ENCODE results near the gene PAGR1. TPM values are rescaled to one million over a fixed set of nuclear protein-coding genes. Genes with fewer than 3 reads are reported as not detected.

PAGR1 gene
- total and polyA plus RNA-seq, 2 of the 4 experiments (the other 2 are of a cell fraction): 10.6 to 22.1 TPM

- Histone ChIP-seq H2BK15ac (ENCODE audit: low read depth, low read length) (no peak overlapping the region), H2BK20ac (ENCODE audit: low read depth, low read length) (no peak overlapping the region), H3K9me3 (ENCODE audit: control insufficient read depth, insufficient read depth, low read length) (no peaks in the 10 kb centered on the region), H3K14ac (replicated peaks; ENCODE audit: low read depth, low read length) (no peak overlapping the region), H3K27me3 (ENCODE audit: control insufficient read depth, insufficient read depth, low read length) (peaks cover 21% of the 10 kb centered on the region), H2AK5ac (ENCODE audit: low read depth, low read length) (no peak overlapping the region), H3K9ac (ENCODE audit: low read depth, low read length) (no peak overlapping the region), H2AFZ (replicated peaks; ENCODE audit: low read length, poor library complexity) (peak overlapping the region; percentile 93), H3K9me1 (ENCODE audit: insufficient read depth, low read length) (peaks cover 2% of the 10 kb centered on the region), H3K79me1 (ENCODE audit: low read depth in 1 of 2, low read length in 2 of 2) (peaks cover 0 to 2% of the 10 kb centered on the region in 2 experiments; a peak in 1 of 4 replicates), H2BK120ac (ENCODE audit: low read depth, low read length) (no peak overlapping the region), H3K56ac (ENCODE audit: extremely low read depth, insufficient read depth, low read length) (no peak overlapping the region), H3K36me3 (ENCODE audit: control insufficient read depth, insufficient read depth, low read length) (no peaks in the 10 kb centered on the region), H4K91ac (ENCODE audit: insufficient read depth, low read depth, low read length) (no peak overlapping the region), H3K4me1 (ENCODE audit: control insufficient read depth, insufficient read depth, low read length) (peaks cover 4% of the 10 kb centered on the region), H3K4me2 (ENCODE audit: low read depth, low read length) (peak overlapping the region; percentile 32), H3K23ac (ENCODE audit: low read depth, low read length) (no peak overlapping the region), H4K20me1 (ENCODE audit: insufficient read depth, low read length) (no peaks in the 10 kb centered on the region), H3K4me3 (ENCODE audit: insufficient read depth, low read depth, low read length) (peak overlapping the region; percentile 12; the same call in 1 of the 2 replicates), H2AK9ac (replicated peaks; ENCODE audit: low read depth, low read length, poor library complexity) (no peak overlapping the region), H4K5ac (ENCODE audit: low read depth, low read length) (peak overlapping the region; percentile 25; the same call in 1 of the 2 replicates), H3K18ac (ENCODE audit: low read depth, low read length) (no peak overlapping the region), H3K4ac (ENCODE audit: low read depth, low read length) (no peak overlapping the region), H2BK5ac (ENCODE audit: low read depth, low read length, poor library complexity, severe bottlenecking) (no peak overlapping the region), H3K27ac (ENCODE audit: insufficient read depth, low read length) (no peak overlapping the region), H4K8ac (ENCODE audit: low read depth in 2 of 2, low read length in 2 of 2) (peak overlapping the region in 1 of 2 experiments; percentile 79; a peak in 2 of 4 replicates)
- ChIA-PET POLR2A (ENCODE audit: unreplicated experiment) (no interaction called here), CTCF (interaction anchor here (0.6 kb wide), 1 partner anchor 8 kb away, joined by 3 read pairs; no protein-coding TSS in a partner anchor)
- intact Hi-C loops (cut with micrococcal nuclease) (loop anchor here (10.0 kb wide), 1 partner anchor 50 kb away; no protein-coding TSS in a partner anchor), in situ Hi-C loops (cut with MboI; ENCODE audit: low sequenced_read_pairs) (no loop called here), dilution Hi-C loops (cut with HindIII; ENCODE audit: low sequenced_read_pairs, unreplicated experiment) (no loop called here)
- ATAC-seq (ENCODE audit: low read depth) (peak; percentile 94), DNase-seq (peak; percentile 22)
- WGBS, 2 experiments (ENCODE audit: extremely low coverage in 2 of 2, insufficient read length in 1 of 2): 39% methylated on average over 6 of the region's 38 CpGs; no CpG with 5 or more reads in 1 of the 2 experiments
- TF ChIP-seq RCOR1 (IDR thresholded peaks at IDR 0.05; ENCODE audit: insufficient replicate concordance, low read length) (no peak), CTCF (conservative IDR thresholded peaks at IDR 0.05; ENCODE audit: low read depth, low read length) (peak; percentile 61), POLR2A (IDR thresholded peaks at IDR 0.05; ENCODE audit: low read depth, low read length) (no peak), USF2 (IDR thresholded peaks at IDR 0.05; ENCODE audit: low read depth, low read length) (no peak), MAFK (IDR thresholded peaks at IDR 0.05; ENCODE audit: low read depth, low read length) (no peak), RAD21 (IDR thresholded peaks at IDR 0.05; ENCODE audit: low read length) (peak; percentile 26; the same call in 1 of the 2 replicates), NFE2L2 (IDR thresholded peaks at IDR 0.05; ENCODE audit: low read depth, low read length) (no peak), SMC3 (IDR thresholded peaks at IDR 0.05; ENCODE audit: low read depth, low read length) (0 out of 2 replicates have a peak, but pooled peaks have one; percentile 13)
- BruUV-seq (replicated peaks): no TSS peak
Observed at GRCh38 chr16:29784901-29785500, 31.0 kb upstream of the PAGR1 start.
